CD4-positive, alpha-beta T cell treated with Interleukin-21 for 1 hour (primary cell): ENCODE data around the gene PITPNM2.
A peak's percentile ranks its signal among the peaks of the same experiment; 100 is the strongest.

Source experiments
- DNase-seq: peaks from one replicate; pipeline ENCODE4 v3.0.0-alpha.2; 2020

The PITPNM2 gene

GRCh38 chr12:123150744-123151456 is at the start of gene PITPNM2:
Gene PITPNM2 (minus strand): TSS chr12:123151090. CDS start chr12:123034590, 116,500 bp downstream.
- DNase-seq = peak; percentile 60

- DNase-seq = no peak
These were observed 49.5 kb upstream of the PITPNM2 start for GRCh38 chr12:123200414-123200813.

- DNase-seq = no peak
These were observed 49.0 kb upstream of the PITPNM2 start for GRCh38 chr12:123199936-123200335.

- no peak for DNase-seq
These were observed 36.7 kb upstream of the PITPNM2 start for GRCh38 chr12:123187637-123188036.

GRCh38 chr12:123180171-123180570 is 29.3 kb upstream of the PITPNM2 start:
- no peak for DNase-seq

GRCh38 chr12:123171967-123172366 is 21.1 kb upstream of the PITPNM2 start:
- no peak for DNase-seq

- DNase-seq = no peak
These were observed 16.4 kb upstream of the PITPNM2 start for GRCh38 chr12:123167329-123167728.

- DNase-seq = no peak
These were observed 14.6 kb upstream of the PITPNM2 start for GRCh38 chr12:123165537-123165936.

- no peak for DNase-seq
These were observed 13.9 kb upstream of the PITPNM2 start for GRCh38 chr12:123164710-123165261.

GRCh38 chr12:123164222-123164621 is 13.3 kb upstream of the PITPNM2 start:
- DNase-seq = no peak

GRCh38 chr12:123163227-123163626 is 12.3 kb upstream of the PITPNM2 start:
- DNase-seq = no peak

- no peak for DNase-seq
These were observed 10.1 kb upstream of the PITPNM2 start for GRCh38 chr12:123160801-123161487.

- DNase-seq = no peak
These were observed 3.0 kb upstream of the PITPNM2 start for GRCh38 chr12:123153906-123154305.

- DNase-seq = peak; percentile 19
These were observed 1.9 kb upstream of the PITPNM2 start for GRCh38 chr12:123152833-123153232.

GRCh38 chr12:123151457-123152454 is 866 bp upstream of the PITPNM2 start:
- DNase-seq = no peak

GRCh38 chr12:123150275-123150743 is 581 bp downstream of the PITPNM2 start:
- no peak for DNase-seq

GRCh38 chr12:123149501-123150274 is 1.2 kb downstream of the PITPNM2 start:
- no peak for DNase-seq

- DNase-seq = no peak
These were observed 1.8 kb downstream of the PITPNM2 start for GRCh38 chr12:123149088-123149487.

- no peak for DNase-seq
These were observed 2.2 kb downstream of the PITPNM2 start for GRCh38 chr12:123148655-123149054.

- DNase-seq = no peak
These were observed 2.7 kb downstream of the PITPNM2 start for GRCh38 chr12:123148223-123148622.

- no peak for DNase-seq
These were observed 5.7 kb downstream of the PITPNM2 start for GRCh38 chr12:123145211-123145610.
